SU-DHL-6 (cell line): Measurements from ENCODE around the gene ANGPTL7.

Experiments
- EZH2phosphoT487 ChIP-seq: fragments of 200-600 bp; sonication (generic), shearing (Covaris generic); conservative IDR thresholded peaks from 2 replicates; pipeline ENCODE4 v1.6.1; 2018; ENCODE audit warnings: mild to moderate bottlenecking, antibody characterized with exemption, low read length, moderate library complexity, mixed read lengths
- TF ChIP-seq, protein P1 (sequence below): fragments of 200-600 bp; sonication (generic); IDR thresholded peaks from one replicate; pipeline ENCODE4 v1.5.1; 2017; ENCODE audit warnings: antibody characterized with exemption, mild to moderate bottlenecking, low read length, moderate library complexity; ENCODE audit not compliant: insufficient read depth, poor library complexity, severe bottlenecking

DNA sequence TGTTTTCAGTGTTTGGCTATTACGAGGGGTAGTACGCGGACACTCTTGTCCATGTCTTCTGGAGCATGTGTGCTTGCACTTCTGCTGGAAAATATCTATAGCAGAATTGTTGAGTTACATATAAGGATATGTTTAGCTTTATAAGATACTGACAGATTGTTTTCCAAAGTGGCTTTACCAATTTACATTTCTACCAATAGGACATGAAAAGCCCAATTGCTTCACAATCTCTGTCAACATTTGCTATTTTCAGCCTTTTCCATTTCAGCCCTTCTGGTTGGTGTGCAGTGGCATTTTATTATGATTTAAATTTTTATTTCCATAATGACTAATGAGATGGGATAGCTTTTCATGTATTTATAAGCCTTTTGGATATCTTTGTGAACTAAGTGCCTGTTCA lies 6.3 kb upstream of the ANGPTL7 start:
- TF ChIP-seq, protein P1, sequence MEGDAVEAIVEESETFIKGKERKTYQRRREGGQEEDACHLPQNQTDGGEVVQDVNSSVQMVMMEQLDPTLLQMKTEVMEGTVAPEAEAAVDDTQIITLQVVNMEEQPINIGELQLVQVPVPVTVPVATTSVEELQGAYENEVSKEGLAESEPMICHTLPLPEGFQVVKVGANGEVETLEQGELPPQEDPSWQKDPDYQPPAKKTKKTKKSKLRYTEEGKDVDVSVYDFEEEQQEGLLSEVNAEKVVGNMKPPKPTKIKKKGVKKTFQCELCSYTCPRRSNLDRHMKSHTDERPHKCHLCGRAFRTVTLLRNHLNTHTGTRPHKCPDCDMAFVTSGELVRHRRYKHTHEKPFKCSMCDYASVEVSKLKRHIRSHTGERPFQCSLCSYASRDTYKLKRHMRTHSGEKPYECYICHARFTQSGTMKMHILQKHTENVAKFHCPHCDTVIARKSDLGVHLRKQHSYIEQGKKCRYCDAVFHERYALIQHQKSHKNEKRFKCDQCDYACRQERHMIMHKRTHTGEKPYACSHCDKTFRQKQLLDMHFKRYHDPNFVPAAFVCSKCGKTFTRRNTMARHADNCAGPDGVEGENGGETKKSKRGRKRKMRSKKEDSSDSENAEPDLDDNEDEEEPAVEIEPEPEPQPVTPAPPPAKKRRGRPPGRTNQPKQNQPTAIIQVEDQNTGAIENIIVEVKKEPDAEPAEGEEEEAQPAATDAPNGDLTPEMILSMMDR = no peak
- no peak for TF ChIP-seq EZH2phosphoT487
